ENCODE data around the gene PCDHB8.
"Not testable (repeated sequence)": the region's sequence is repeated elsewhere in the genome, so short reads cannot be mapped to it uniquely, and the experiment has no call there.

Gene PCDHB8

DNA sequence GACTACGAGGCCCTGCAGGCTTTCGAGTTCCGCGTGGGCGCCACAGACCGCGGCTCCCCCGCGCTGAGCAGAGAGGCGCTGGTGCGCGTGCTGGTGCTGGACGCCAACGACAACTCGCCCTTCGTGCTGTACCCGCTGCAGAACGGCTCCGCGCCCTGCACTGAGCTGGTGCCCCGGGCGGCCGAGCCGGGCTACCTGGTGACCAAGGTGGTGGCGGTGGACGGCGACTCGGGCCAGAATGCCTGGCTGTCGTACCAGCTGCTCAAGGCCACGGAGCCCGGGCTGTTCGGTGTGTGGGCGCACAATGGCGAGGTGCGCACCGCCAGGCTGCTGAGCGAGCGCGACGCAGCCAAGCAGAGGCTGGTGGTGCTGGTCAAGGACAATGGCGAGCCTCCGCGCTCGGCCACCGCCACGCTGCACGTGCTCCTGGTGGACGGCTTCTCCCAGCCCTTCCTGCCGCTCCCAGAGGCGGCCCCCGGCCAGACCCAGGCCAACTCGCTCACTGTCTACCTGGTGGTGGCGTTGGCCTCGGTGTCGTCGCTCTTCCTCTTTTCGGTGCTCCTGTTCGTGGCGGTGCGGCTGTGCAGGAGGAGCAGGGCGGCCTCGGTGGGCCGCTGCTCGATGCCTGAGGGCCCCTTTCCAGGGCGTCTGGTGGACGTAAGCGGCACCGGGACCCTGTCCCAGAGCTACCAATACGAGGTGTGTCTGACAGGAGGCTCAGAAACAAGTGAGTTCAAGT is 6.7 kb downstream of the PCDHB8 start:
- not testable (repeated sequence) for DNase-seq

DNA sequence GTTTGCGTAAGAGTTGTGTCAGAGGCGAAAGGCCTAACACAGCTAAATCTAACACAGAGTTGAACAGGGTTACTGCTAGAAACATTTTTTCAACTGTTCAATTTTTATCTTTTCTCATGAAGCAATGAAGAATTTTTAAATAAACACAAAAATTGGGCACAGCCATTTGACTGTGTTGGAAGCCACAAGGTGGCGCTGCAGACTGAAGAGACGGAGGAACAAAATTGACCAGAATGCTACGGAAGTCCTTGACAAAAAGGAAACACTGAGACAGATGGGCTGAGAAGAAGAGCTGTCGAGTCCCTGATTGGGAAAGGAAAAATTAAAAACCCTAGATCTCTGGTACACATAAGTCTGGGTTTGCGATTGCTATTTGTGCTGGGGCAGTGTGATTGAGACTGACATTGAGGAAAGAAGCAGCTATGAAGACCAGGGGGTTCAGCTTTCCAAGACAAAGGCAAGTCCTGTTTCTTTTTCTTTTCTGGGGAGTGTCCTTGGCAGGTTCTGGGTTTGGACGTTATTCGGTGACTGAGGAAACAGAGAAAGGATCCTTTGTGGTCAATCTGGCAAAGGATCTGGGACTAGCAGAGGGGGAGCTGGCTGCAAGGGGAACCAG is 9.4 kb downstream of the PCDHB8 start, which contains the start of gene PCDHB9:
TSS of gene PCDHB9 (plus strand) at position 265 of the 616 bp plus-strand sequence. CDS start at position 423, 158 bp downstream.
- DNase-seq, result peak; percentile 8 to 46

DNA sequence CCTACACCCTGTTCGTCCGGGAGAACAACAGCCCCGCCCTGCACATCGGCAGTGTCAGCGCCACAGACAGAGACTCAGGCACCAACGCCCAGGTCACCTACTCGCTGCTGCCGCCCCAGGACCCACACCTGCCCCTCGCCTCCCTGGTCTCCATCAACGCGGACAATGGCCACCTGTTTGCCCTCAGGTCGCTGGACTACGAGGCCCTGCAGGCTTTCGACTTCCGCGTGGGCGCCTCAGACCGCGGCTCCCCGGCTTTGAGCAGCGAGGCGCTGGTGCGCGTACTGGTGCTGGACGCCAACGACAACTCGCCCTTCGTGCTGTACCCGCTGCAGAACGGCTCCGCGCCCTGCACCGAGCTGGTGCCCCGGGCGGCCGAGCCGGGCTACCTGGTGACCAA is 11.1 kb downstream of the PCDHB8 start:
- not testable (repeated sequence) for DNase-seq

DNA sequence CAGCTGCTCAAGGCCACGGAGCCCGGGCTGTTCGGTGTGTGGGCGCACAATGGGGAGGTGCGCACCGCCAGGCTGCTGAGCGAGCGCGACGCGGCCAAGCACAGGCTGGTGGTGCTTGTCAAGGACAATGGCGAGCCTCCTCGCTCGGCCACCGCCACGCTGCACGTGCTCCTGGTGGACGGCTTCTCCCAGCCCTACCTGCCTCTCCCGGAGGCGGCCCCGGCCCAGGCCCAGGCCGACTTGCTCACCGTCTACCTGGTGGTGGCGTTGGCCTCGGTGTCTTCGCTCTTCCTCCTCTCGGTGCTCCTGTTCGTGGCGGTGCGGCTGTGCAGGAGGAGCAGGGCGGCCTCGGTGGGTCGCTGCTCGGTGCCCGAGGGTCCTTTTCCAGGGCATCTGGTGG is 11.5 kb downstream of the PCDHB8 start:
- not testable (repeated sequence) for DNase-seq

DNA sequence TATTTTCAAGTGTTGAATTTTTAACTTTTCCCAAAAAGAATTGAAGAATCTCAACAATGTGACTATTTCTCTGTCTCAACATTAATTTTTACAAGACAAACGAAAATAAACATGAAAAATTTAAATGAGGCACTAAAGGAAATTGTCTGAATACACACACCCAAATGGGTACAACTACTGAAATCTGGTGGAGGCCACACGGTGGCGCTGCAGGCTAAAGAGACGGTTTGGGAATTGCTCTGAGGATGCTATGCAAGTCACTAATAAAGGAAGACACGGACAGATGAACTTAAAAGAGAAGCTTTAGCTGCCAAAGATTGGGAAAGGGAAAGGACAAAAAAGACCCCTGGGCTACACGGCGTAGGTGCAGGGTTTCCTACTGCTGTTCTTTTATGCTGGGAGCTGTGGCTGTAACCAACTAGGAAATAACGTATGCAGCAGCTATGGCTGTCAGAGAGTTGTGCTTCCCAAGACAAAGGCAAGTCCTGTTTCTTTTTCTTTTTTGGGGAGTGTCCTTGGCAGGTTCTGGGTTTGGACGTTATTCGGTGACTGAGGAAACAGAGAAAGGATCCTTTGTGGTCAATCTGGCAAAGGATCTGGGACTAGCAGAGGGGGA is 14.6 kb downstream of the PCDHB8 start, which contains the start of gene PCDHB10:
TSS of gene PCDHB10 (plus strand) at position 244 of the 616 bp plus-strand sequence. CDS start at position 444, 200 bp downstream.
- DNase-seq, result peak in 1 of 2 experiments; percentile 72

DNA sequence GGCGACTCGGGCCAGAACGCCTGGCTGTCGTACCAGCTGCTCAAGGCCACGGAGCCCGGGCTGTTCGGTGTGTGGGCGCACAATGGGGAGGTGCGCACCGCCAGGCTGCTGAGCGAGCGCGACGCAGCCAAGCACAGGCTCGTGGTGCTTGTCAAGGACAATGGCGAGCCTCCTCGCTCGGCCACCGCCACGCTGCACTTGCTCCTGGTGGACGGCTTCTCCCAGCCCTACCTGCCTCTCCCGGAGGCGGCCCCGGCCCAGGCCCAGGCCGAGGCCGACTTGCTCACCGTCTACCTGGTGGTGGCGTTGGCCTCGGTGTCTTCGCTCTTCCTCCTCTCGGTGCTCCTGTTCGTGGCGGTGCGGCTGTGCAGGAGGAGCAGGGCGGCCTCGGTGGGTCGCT is 16.7 kb downstream of the PCDHB8 start:
- DNase-seq, result not testable (repeated sequence)

DNA sequence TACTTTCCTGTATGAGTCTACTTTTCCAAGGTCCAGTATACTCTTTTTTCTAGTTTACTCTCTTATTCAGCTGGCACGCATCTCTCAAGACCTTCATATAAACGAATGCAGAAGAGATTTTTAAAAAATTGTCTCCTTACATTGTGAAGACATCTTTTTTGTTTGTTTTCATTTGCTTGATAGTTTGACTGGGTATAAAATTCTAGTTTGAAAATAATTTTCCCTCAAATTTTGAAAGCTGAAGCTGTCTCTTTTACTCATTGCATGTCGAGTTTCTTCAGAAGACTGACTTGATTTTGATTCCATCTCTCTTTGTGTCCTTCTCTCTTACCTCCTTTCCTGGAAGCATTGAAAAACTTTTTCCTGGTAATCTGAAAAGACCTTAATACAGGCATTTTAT is 18.8 kb downstream of the PCDHB8 start:
- no peak for DNase-seq

DNA sequence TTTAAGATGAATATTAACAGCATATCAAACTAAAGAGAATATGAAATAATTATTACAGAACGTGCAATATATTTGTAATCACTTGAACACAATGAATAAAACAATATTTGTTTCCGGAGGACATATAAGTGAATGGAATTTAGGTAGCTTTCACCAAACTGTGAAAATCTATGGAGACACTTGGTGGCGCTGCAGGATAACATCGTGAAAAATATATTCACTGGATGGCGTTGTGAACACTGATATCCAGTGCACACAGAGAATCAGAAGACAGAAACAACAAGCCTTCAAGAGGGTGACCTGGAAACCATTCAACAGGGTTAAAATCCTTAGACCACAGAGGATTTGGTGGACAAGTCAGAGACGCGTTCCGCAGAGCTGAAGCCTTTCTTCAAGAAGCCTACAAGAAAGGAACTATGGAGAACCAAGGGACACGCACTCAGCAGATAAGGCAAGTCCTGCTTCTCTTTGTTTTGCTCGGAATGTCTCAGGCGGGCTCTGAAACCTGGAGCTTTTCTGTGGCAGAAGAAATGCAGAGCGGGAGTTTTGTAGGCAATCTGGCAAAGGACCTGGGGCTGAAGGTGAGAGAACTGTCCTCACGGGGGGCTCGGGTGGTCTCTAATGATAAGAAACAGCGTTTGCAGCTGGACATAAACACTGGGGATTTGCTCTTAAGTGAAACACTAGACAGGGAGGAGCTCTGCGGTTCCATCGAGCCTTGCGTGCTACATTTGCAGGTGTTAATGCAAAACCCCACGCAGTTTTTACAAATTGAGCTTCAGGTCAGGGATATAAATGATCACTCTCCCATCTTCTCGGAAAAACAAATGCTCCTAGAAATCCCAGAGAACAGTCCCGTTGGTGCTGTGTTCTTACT is 22.0 kb downstream of the PCDHB8 start, which contains the start of gene PCDHB11:
TSS of gene PCDHB11 (plus strand) at position 269 of the 877 bp plus-strand sequence. CDS start at position 417, 148 bp downstream.
- peak; percentile 41 to 72 for DNase-seq

DNA sequence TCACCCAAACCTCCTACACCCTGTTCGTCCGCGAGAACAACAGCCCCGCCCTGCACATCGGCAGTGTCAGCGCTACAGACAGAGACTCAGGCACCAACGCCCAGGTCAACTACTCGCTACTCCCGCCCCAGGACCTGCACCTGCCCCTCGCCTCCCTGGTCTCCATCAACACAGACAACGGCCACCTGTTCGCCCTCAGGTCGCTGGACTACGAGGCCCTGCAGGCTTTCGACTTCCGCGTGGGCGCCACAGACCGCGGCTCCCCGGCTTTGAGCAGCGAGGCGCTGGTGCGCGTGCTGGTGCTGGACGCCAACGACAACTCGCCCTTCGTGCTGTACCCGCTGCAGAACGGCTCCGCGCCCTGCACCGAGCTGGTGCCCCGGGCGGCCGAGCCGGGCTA is 23.5 kb downstream of the PCDHB8 start:
- DNase-seq, result not testable (repeated sequence)

DNA sequence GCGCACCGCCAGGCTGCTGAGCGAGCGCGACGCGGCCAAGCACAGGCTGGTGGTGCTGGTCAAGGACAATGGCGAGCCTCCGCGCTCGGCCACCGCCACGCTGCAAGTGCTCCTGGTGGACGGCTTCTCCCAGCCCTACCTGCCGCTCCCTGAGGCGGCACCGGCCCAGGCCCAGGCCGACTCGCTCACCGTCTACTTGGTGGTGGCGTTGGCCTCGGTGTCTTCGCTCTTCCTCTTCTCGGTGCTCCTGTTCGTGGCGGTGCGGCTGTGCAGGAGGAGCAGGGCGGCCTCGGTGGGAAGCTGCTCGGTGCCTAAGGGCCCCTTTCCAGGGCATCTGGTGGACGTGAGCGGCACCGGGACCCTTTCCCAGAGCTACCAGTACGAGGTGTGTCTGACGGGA is 24.1 kb downstream of the PCDHB8 start:
- DNase-seq, result not testable (repeated sequence)

DNA sequence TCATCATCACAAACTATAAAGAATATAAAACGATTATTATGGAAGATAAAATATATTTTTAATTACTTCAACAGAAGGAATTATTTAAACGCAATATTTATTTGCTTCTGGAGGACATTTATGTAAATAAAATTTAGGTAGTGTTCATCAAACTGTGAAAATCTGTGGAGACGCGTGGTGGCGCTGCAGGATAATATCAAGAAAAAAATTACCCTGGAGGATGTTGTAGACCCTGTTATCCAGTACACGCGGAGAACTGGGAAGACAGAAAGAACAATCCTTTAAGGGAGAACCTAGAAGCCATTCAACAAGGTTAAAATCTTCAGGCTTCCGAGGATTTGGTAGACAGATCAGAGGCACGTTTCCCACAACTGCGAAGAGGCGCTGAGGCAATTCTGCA is 30.9 kb downstream of the PCDHB8 start, which contains the start of gene PCDHB12:
TSS of gene PCDHB12 (plus strand) at position 242 of the 400 bp plus-strand sequence. CDS start 189 bp downstream, outside the sequence.
- peak; percentile 23 to 45 for DNase-seq

DNA sequence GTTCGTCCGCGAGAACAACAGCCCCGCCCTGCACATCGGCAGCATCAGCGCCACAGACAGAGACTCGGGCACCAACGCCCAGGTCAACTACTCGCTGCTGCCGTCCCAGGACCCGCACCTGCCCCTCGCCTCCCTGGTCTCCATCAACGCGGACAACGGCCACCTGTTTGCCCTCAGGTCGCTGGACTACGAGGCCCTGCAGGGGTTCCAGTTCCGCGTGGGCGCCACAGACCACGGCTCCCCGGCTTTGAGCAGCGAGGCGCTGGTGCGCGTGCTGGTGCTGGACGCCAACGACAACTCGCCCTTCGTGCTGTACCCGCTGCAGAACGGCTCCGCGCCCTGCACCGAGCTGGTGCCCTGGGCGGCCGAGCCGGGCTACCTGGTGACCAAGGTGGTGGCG is 32.7 kb downstream of the PCDHB8 start:
- not testable (repeated sequence) for DNase-seq

DNA sequence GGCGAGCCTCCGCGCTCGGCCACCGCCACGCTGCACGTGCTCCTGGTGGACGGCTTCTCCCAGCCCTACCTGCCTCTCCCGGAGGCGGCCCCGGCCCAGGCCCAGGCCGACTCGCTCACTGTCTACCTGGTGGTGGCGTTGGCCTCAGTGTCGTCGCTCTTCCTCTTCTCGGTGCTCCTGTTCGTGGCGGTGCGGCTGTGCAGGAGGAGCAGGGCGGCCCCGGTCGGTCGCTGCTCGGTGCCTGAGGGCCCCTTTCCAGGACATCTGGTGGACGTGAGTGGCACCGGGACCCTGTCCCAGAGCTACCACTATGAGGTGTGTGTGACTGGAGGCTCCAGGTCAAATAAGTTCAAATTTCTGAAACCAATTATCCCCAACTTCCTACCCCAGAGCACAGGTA is 33.3 kb downstream of the PCDHB8 start:
- DNase-seq, result not testable (repeated sequence)

DNA sequence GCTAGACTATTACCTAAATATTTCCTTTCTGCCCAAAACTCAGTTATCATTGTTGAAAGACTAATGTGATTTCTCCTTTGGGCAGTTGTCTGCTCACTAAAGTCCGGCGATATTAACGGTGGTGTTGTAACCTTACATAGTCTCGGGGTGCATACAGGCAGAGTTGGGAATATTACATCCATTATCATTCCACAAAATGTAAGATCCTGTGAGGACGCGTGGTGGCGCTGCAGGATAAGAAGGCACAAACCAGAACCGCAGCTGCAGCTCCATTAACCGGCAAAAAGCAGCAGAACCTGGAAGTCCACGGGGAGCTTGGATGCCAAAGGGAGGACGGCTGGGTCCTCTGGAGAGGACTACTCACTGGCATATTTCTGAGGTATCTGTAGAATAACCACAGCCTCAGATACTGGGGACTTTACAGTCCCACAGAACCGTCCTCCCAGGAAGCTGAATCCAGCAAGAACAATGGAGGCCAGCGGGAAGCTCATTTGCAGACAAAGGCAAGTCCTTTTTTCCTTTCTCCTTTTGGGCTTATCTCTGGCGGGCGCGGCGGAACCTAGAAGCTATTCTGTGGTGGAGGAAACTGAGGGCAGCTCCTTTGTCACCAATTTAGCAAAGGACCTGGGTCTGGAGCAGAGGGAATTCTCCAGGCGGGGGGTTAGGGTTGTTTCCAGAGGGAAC is 36.2 kb downstream of the PCDHB8 start, which contains the start of gene PCDHB13:
TSS of gene PCDHB13 (plus strand) at position 264 of the 684 bp plus-strand sequence. CDS start at position 469, 205 bp downstream.
- peak; percentile 60 to 68 for DNase-seq

DNA sequence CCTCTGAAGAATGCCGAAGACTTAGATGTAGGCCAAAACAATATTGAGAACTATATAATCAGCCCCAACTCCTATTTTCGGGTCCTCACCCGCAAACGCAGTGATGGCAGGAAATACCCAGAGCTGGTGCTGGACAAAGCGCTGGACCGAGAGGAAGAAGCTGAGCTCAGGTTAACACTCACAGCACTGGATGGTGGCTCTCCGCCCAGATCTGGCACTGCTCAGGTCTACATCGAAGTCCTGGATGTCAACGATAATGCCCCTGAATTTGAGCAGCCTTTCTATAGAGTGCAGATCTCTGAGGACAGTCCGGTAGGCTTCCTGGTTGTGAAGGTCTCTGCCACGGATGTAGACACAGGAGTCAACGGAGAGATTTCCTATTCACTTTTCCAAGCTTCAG is 37.0 kb downstream of the PCDHB8 start:
- not testable (repeated sequence) for DNase-seq

DNA sequence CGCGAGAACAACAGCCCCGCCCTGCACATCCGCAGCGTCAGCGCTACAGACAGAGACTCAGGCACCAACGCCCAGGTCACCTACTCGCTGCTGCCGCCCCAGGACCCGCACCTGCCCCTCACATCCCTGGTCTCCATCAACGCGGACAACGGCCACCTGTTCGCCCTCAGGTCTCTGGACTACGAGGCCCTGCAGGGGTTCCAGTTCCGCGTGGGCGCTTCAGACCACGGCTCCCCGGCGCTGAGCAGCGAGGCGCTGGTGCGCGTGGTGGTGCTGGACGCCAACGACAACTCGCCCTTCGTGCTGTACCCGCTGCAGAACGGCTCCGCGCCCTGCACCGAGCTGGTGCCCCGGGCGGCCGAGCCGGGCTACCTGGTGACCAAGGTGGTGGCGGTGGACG is 37.9 kb downstream of the PCDHB8 start:
- DNase-seq, result not testable (repeated sequence)

DNA sequence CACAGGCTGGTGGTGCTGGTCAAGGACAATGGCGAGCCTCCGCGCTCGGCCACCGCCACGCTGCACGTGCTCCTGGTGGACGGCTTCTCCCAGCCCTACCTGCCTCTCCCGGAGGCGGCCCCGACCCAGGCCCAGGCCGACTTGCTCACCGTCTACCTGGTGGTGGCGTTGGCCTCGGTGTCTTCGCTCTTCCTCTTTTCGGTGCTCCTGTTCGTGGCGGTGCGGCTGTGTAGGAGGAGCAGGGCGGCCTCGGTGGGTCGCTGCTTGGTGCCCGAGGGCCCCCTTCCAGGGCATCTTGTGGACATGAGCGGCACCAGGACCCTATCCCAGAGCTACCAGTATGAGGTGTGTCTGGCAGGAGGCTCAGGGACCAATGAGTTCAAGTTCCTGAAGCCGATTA is 38.4 kb downstream of the PCDHB8 start:
- DNase-seq, result not testable (repeated sequence)

DNA sequence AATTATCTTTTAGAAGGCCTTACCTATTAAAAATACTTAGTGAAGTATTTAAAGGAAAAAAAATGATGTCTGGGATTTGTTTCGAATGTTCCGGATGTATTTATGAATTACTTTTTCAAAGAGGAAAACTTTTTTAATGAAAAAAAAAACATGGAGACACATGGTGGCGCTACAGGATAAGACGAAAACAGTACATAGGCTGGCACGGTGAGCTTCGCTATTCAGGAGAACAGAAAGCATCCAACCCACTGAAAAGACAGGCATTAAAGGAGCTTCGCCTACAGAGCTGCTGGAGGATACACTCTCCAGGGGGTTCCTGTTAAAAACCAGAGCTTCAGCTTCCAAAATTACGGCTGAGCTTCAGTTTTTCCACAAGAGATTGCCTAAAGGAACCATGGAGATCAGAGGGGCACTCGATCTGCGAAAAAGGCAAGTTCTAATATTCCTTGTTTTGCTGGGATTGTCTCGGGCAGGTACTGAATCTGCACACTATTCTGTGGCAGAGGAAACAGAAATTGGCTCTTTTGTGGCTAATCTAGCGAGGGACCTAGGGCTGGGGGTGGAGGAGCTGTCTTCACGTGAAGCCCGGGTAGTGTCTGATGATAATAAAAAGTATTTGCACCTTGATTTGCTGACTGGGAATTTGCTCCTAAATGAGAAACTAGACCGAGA is 45.7 kb downstream of the PCDHB8 start, which contains the start of gene PCDHB14:
TSS of gene PCDHB14 (plus strand) at position 232 of the 672 bp plus-strand sequence. CDS start at position 395, 163 bp downstream.
- peak; percentile 59 to 83 for DNase-seq

DNA sequence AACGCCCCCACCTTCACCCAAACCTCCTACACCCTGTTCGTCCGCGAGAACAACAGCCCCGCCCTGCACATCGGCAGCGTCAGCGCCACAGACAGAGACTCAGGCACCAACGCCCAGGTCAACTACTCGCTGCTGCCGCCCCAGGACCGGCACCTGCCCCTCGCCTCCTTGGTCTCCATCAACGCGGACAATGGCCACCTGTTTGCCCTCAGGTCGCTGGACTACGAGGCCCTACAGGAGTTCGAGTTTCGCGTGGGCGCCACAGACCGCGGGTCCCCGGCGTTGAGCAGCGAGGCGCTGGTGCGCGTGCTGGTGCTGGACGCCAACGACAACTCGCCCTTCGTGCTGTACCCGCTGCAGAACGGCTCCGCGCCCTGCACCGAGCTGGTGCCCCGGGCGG is 47.3 kb downstream of the PCDHB8 start:
- DNase-seq, result not testable (repeated sequence)

DNA sequence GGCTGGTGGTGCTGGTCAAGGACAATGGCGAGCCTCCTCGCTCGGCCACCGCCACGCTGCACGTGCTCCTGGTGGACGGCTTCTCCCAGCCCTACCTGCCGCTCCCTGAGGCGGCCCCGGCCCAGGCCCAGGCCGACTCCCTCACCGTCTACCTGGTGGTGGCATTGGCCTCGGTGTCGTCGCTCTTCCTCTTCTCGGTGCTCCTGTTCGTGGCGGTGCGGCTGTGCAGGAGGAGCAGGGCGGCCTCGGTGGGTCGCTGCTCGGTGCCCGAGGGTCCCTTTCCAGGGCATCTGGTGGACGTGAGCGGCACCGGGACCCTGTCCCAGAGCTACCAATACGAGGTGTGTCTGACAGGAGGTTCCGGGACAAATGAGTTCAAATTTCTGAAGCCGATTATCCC is 47.8 kb downstream of the PCDHB8 start:
- DNase-seq, result not testable (repeated sequence)

Measured in NCI-H526 (cell line).